ENCODE data around the gene NHEJ1.

NHEJ1 gene

GRCh38 chr2:219119422-219120043, 41.1 kb downstream of the NHEJ1 start:
- Histone ChIP-seq H3K4me3 (ENCODE audit: insufficient read length, low read depth) (no peak overlapping the region), H3K36me3 (ENCODE audit: insufficient read depth, insufficient read length, low read length) (no peaks in the 10 kb centered on the region), H3K4me1 (ENCODE audit: insufficient read depth, insufficient read length) (peaks cover 2% of the 10 kb centered on the region), H3K9ac (ENCODE audit: insufficient read length, low read depth) (no peak overlapping the region), H3K9me3 (ENCODE audit: insufficient read depth, low read length) (no peaks in the 10 kb centered on the region), H3K27me3 (ENCODE audit: insufficient read depth, insufficient read length) (no peaks in the 10 kb centered on the region)
- TF ChIP-seq SUZ12 (IDR thresholded peaks at IDR 0.05; ENCODE audit: extremely low read depth, insufficient read depth, insufficient read length): no peak
- TF ChIP-seq YY1 (IDR thresholded peaks at IDR 0.05; ENCODE audit: insufficient read depth, insufficient read length): no peak
- no peak for TF ChIP-seq ZNF274 (IDR thresholded peaks at IDR 0.05; ENCODE audit: low read depth, low read length)
- peak; percentile 46 for DNase-seq (ENCODE audit: low read depth, low spot score)

GRCh38 chr2:219118504-219118903, 42.1 kb downstream of the NHEJ1 start:
- H3K4me3 ChIP-seq (ENCODE audit: insufficient read length, low read depth): no peak overlapping the region
- peaks cover 2% of the 10 kb centered on the region for H3K4me1 ChIP-seq (ENCODE audit: insufficient read depth, insufficient read length)
- H3K36me3 ChIP-seq (ENCODE audit: insufficient read depth, insufficient read length, low read length): no peaks in the 10 kb centered on the region
- TF ChIP-seq SUZ12 (IDR thresholded peaks at IDR 0.05; ENCODE audit: extremely low read depth, insufficient read depth, insufficient read length): no peak
- no peak for TF ChIP-seq ZNF274 (IDR thresholded peaks at IDR 0.05; ENCODE audit: low read depth, low read length)
- TF ChIP-seq YY1 (IDR thresholded peaks at IDR 0.05; ENCODE audit: insufficient read depth, insufficient read length): no peak
- no peaks in the 10 kb centered on the region for H3K27me3 ChIP-seq (ENCODE audit: insufficient read depth, insufficient read length)
- H3K9me3 ChIP-seq (ENCODE audit: insufficient read depth, low read length): no peaks in the 10 kb centered on the region
- no peak overlapping the region for H3K9ac ChIP-seq (ENCODE audit: insufficient read length, low read depth)
- no peak for DNase-seq (ENCODE audit: low read depth, low spot score)

DNA sequence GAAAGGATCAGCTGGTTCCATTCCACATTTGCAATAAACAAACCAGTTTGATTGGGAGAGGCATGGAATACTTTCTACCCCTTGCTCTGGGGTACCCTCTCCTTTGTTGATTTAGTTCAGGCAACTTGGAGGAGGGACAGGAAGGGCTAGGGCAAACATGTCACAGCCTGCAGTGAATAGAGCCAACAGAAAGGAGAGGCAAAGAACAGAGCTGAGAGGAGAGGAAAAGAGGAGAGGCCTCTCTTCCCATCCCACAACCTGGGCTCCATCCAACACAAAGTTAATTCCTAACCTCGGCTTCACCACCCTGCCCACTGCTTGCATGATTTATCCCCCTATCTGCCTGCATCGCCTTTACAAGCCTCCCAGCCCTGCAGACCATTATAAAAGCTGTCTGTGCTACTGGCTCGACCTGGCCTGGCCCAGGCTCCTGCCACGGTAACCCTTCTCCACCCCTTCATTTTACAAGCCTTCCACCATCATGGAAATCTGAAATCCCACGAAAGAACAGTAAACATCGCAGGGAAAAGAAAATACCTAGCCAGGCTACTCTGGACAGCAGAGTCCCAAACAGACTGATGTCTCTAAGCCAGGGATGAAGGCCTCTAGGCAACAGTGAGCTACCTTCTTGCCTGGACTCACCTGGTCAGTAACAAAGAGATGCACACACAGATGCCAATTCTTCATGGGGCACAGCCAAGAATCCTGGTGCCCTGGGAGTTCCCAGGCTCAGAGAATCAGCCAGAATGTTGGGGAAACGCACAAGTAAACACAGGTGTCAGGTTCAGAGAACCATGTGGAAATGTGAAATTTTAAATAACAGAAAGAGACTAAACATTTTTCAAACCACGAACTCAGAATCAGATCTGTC, 43.6 kb downstream of the NHEJ1 start:
- no peaks in the 10 kb centered on the region for H3K36me3 ChIP-seq (ENCODE audit: insufficient read depth, insufficient read length, low read length)
- no peak overlapping the region for H3K4me3 ChIP-seq (ENCODE audit: insufficient read length, low read depth)
- peaks cover 2% of the 10 kb centered on the region for H3K4me1 ChIP-seq (ENCODE audit: insufficient read depth, insufficient read length)
- H3K9ac ChIP-seq (ENCODE audit: insufficient read length, low read depth): no peak overlapping the region
- H3K9me3 ChIP-seq (ENCODE audit: insufficient read depth, low read length): no peaks in the 10 kb centered on the region
- no peaks in the 10 kb centered on the region for H3K27me3 ChIP-seq (ENCODE audit: insufficient read depth, insufficient read length)
- no peak for DNase-seq (ENCODE audit: low read depth, low spot score)
- TF ChIP-seq ZNF274 (IDR thresholded peaks at IDR 0.05; ENCODE audit: low read depth, low read length): no peak
- TF ChIP-seq YY1 (IDR thresholded peaks at IDR 0.05; ENCODE audit: insufficient read depth, insufficient read length): no peak
- no peak for TF ChIP-seq SUZ12 (IDR thresholded peaks at IDR 0.05; ENCODE audit: extremely low read depth, insufficient read depth, insufficient read length)

DNA sequence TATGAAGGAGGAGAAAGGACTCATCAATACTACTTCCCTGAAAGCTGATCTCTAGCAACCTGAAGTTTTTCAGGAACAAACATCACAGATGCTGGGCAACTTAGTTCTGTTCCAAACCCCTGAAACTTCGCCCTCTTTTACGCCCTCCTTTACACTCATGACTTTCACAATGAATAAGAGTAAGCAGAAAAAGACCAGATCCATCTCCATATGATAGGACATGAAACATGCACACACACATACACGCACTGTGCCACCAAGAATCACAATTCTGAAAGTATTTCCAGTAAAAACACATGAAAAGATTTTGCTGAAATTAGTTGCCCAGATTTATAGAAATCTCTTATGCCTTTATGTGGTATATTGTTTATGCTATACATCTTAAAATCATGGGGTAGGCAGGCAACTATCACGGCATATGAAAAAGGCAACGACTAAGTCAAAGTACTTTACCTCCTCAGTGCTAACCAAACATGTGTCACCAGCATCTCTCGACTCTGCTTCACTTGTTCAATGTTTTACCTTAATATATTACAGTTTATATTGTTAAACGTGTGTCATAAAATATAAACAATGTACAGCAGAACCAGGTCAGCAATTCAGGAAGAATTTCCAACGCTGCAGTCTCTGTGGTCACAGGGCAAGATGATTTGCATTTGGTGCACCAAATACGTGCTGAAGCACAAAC, 47.8 kb downstream of the NHEJ1 start:
- TF ChIP-seq ZNF274 (IDR thresholded peaks at IDR 0.05; ENCODE audit: low read depth, low read length) (no peak), YY1 (IDR thresholded peaks at IDR 0.05; ENCODE audit: insufficient read depth, insufficient read length) (no peak), SUZ12 (IDR thresholded peaks at IDR 0.05; ENCODE audit: extremely low read depth, insufficient read depth, insufficient read length) (no peak)
- no peaks in the 10 kb centered on the region for H3K36me3 ChIP-seq (ENCODE audit: insufficient read depth, insufficient read length, low read length)
- no peak overlapping the region for H3K9ac ChIP-seq (ENCODE audit: insufficient read length, low read depth)
- no peaks in the 10 kb centered on the region for H3K4me1 ChIP-seq (ENCODE audit: insufficient read depth, insufficient read length)
- no peaks in the 10 kb centered on the region for H3K27me3 ChIP-seq (ENCODE audit: insufficient read depth, insufficient read length)
- DNase-seq (ENCODE audit: low read depth, low spot score): no peak
- H3K4me3 ChIP-seq (ENCODE audit: insufficient read length, low read depth): no peak overlapping the region
- H3K9me3 ChIP-seq (ENCODE audit: insufficient read depth, low read length): no peaks in the 10 kb centered on the region

- Histone ChIP-seq H3K4me3 (ENCODE audit: insufficient read length, low read depth) (no peak overlapping the region), H3K4me1 (ENCODE audit: insufficient read depth, insufficient read length) (no peaks in the 10 kb centered on the region), H3K9me3 (ENCODE audit: insufficient read depth, low read length) (no peaks in the 10 kb centered on the region), H3K27me3 (ENCODE audit: insufficient read depth, insufficient read length) (no peaks in the 10 kb centered on the region), H3K36me3 (ENCODE audit: insufficient read depth, insufficient read length, low read length) (no peaks in the 10 kb centered on the region), H3K9ac (ENCODE audit: insufficient read length, low read depth) (no peak overlapping the region)
- DNase-seq (ENCODE audit: low read depth, low spot score): no peak
- TF ChIP-seq SUZ12 (IDR thresholded peaks at IDR 0.05; ENCODE audit: extremely low read depth, insufficient read depth, insufficient read length) (no peak), ZNF274 (IDR thresholded peaks at IDR 0.05; ENCODE audit: low read depth, low read length) (no peak), YY1 (IDR thresholded peaks at IDR 0.05; ENCODE audit: insufficient read depth, insufficient read length) (no peak)
Observed at GRCh38 chr2:219112062-219112406, 48.6 kb downstream of the NHEJ1 start.

- H3K9me3 ChIP-seq (ENCODE audit: insufficient read depth, low read length): no peaks in the 10 kb centered on the region
- H3K9ac ChIP-seq (ENCODE audit: insufficient read length, low read depth): no peak overlapping the region
- TF ChIP-seq ZNF274 (IDR thresholded peaks at IDR 0.05; ENCODE audit: low read depth, low read length) (no peak), SUZ12 (IDR thresholded peaks at IDR 0.05; ENCODE audit: extremely low read depth, insufficient read depth, insufficient read length) (no peak), YY1 (IDR thresholded peaks at IDR 0.05; ENCODE audit: insufficient read depth, insufficient read length) (no peak)
- H3K4me1 ChIP-seq (ENCODE audit: insufficient read depth, insufficient read length): no peaks in the 10 kb centered on the region
- H3K4me3 ChIP-seq (ENCODE audit: insufficient read length, low read depth): no peak overlapping the region
- no peak for DNase-seq (ENCODE audit: low read depth, low spot score)
- no peaks in the 10 kb centered on the region for H3K36me3 ChIP-seq (ENCODE audit: insufficient read depth, insufficient read length, low read length)
- no peaks in the 10 kb centered on the region for H3K27me3 ChIP-seq (ENCODE audit: insufficient read depth, insufficient read length)
Observed at GRCh38 chr2:219111375-219112061, 49.1 kb downstream of the NHEJ1 start.
